Stomach (tissue), 9 donors: Measurements from ENCODE around the gene SPSB3. TPM values are rescaled to one million over a fixed set of nuclear protein-coding genes. Genes with fewer than 3 reads are reported as not detected.

Experiments used
- DNase-seq, 2 donors: peaks; one replicate each; pipeline versions ENCODE4 v3.0.0 to v3.0.0-alpha.2; 2013 to 2019
- H3K27ac ChIP-seq, 5 donors: fragments of 200-600 bp in 4 of 5; sonication (generic) in 4 of 5; one replicate each; pipeline ENCODE4 v1.5.1; 2013 to 2019; ENCODE audit warnings: mild to moderate bottlenecking in 1 of 5, moderate library complexity in 1 of 5
- H3K27me3 ChIP-seq, 3 donors: fragments of 200-600 bp; sonication (generic); one replicate each; pipeline ENCODE4 v1.5.1; 2017 to 2019; ENCODE audit warnings: mixed run types in 1 of 3
- H3K36me3 ChIP-seq, 4 donors: fragments of 200-600 bp; sonication (generic); 1 replicate in 3 of 4; 2 replicates in 1 of 4; pipeline ENCODE4 v1.5.1; 2016 to 2019
- H3K4me1 ChIP-seq, 4 donors: fragments of 200-600 bp; sonication (generic); one replicate each; pipeline ENCODE4 v1.5.1; 2016 to 2019
- H3K4me3 ChIP-seq, 4 donors: fragments of 200-600 bp; sonication (generic) in 3 of 4; one replicate each; pipeline ENCODE4 v1.5.1; 2016 to 2019; ENCODE audit warnings: mild to moderate bottlenecking in 1 of 4
- H3K9me3 ChIP-seq, 4 donors: fragments of 200-600 bp; sonication (generic); one replicate each; pipeline ENCODE4 v1.5.1; 2016 to 2019
- EP300 ChIP-seq: sonication (generic); formaldehyde crosslinking; IDR thresholded peaks from one replicate; pipeline ENCODE4 v1.6.1; 2017; ENCODE audit warnings: antibody characterized with exemption
- POLR2A ChIP-seq, 4 donors: fragments of 450-650 bp; IDR thresholded peaks; one replicate each; pipeline ENCODE4 v1.6.1; 2016; ENCODE audit warnings: antibody characterized with exemption in 4 of 4, control low read depth in 2 of 4, mild to moderate bottlenecking in 1 of 4, moderate library complexity in 1 of 4
- POLR2AphosphoS5 ChIP-seq, 3 donors: sonication (generic); formaldehyde crosslinking; IDR thresholded peaks; one replicate each; pipeline ENCODE4 v1.6.1; 2016; ENCODE audit warnings: antibody characterized with exemption in 3 of 3
- WGBS, 5 donors: extraction: QIAGEN DNeasy Blood & Tissue Kit in 3 of 5; methylation state at CpG; one replicate each; pipeline versions ENCODE4 v1.1.5 to v1.1.7; 2013 to 2018; 5-methylcytosine and 5-hydroxymethylcytosine counted together
- intact Hi-C: fragments of 100-400 bp; cut with DNase I; formaldehyde crosslinking; loops from one replicate; pipeline ENCODE4 v1.15.1; 2023; ENCODE audit warnings: low total_unique reads
- polyA plus RNA-seq, 3 donors: library from polyadenylated mRNA; stranded (reverse); fragments of 200-250 nt; gene quantifications; one replicate each; pipeline ENCODE4 v1.2.3, GENCODE V29; 2013
- total RNA-seq, 5 donors: library from RNA; depleted of rRNA; stranded (reverse); fragments of >200 nt; gene quantifications; one replicate each; pipeline versions ENCODE4 v1.1.0 to v1.2.3, GENCODE V29; 2014 to 2016
- TF ChIP-seq, protein P1 (sequence below), 7 experiments: fragments of 450-650 bp in 4 of 7; fragments of 200-600 bp in 3 of 7; sonication (generic) in 3 of 7; IDR thresholded peaks; one replicate each; pipeline ENCODE4 v1.5.1; 2016 to 2019; ENCODE audit warnings: antibody characterized with exemption in 7 of 7, control low read depth in 2 of 7, mild to moderate bottlenecking in 1 of 7
- donor health status: healthy with polysubstance abuse.
- donor health status: Bipolar disorder and iron deficiency.
- donor health status: healthy.

Gene SPSB3
- total and polyA plus RNA-seq, 8 donors = 22.2 to 186 (median 73.8) TPM

DNA sequence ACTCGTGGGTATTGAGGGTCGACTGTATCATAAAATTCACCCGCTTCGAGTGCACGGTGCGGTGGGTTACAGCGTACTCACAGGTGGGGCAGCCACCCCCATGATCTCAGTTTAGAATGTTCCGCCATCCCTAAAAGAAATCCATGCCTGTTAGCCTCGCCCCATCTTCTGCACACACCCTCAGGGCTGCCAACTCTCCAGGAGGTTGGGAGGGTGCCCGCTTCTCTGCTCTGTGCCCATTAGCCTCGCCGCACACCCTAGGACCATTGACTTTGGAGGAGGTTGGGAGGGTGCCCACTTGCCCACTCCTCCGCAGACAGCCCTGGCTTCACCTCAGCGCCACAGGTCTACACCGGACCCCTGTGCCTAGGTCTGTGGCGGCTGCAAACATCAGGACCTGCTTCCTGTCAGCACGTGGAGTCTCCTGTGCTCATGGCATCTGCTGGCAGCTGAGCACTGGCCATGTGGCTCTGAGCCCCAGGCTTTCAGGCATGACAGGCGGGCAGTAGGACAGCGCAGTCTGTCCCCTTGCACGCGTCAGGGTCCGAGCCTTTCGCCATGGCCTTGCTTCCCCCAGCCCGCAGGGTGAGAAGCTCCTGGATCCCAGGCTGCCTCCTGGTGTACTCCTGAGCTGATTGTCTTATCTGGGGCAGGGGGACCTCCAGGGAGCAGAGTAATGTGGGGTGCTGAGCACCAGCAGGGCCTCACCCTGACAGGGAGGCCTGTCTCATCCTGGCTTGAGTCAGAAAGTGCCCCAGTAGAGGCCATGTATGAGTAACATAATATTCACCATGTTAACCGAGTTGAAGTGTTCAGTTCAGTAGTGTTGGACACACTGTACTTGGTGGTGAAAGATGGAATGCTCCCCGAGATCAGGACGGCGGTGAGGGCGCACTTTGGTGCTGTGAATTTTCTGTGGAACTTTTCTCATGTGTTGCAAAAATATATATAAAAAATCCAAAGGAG lies 32.9 kb downstream of the SPSB3 start:
- H3K4me1 ChIP-seq = no peaks in the 10 kb centered on the region
- H3K27ac ChIP-seq = no peak overlapping the region
- TF ChIP-seq EP300 (no peak), POLR2AphosphoS5 (IDR thresholded peaks at IDR 0.05) (no peak), POLR2A (IDR thresholded peaks at IDR 0.05) (no peak)
- TF ChIP-seq, protein P1, sequence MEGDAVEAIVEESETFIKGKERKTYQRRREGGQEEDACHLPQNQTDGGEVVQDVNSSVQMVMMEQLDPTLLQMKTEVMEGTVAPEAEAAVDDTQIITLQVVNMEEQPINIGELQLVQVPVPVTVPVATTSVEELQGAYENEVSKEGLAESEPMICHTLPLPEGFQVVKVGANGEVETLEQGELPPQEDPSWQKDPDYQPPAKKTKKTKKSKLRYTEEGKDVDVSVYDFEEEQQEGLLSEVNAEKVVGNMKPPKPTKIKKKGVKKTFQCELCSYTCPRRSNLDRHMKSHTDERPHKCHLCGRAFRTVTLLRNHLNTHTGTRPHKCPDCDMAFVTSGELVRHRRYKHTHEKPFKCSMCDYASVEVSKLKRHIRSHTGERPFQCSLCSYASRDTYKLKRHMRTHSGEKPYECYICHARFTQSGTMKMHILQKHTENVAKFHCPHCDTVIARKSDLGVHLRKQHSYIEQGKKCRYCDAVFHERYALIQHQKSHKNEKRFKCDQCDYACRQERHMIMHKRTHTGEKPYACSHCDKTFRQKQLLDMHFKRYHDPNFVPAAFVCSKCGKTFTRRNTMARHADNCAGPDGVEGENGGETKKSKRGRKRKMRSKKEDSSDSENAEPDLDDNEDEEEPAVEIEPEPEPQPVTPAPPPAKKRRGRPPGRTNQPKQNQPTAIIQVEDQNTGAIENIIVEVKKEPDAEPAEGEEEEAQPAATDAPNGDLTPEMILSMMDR (IDR thresholded peaks at IDR 0.05) = no peak
- peaks cover 46 to 99% (median 98%) of the 10 kb centered on the region in 4 donors for H3K36me3 ChIP-seq
- no peaks in the 10 kb centered on the region for H3K27me3 ChIP-seq
- WGBS, 5 donors = 95 to 97% (median 96%) methylated on average over 25 to 29 of the region's 29 CpGs
- no peak overlapping the region for H3K4me3 ChIP-seq
- H3K9me3 ChIP-seq = no peaks in the 10 kb centered on the region
- DNase-seq = no peak
- intact Hi-C loops = no loop called here

- peaks cover 58 to 100% (median 100%) of the 10 kb centered on the region in 4 donors for H3K36me3 ChIP-seq
- 89 to 95% (median 91%) methylated on average over 3 to 11 of the region's 11 CpGs for WGBS, 5 donors
- TF ChIP-seq EP300 (no peak), POLR2AphosphoS5 (IDR thresholded peaks at IDR 0.05) (no peak), POLR2A (IDR thresholded peaks at IDR 0.05) (no peak)
- TF ChIP-seq, protein P1 (IDR thresholded peaks at IDR 0.05) = no peak
Observed at GRCh38 chr16:1747934-1748333, 34.4 kb downstream of the SPSB3 start.

DNA sequence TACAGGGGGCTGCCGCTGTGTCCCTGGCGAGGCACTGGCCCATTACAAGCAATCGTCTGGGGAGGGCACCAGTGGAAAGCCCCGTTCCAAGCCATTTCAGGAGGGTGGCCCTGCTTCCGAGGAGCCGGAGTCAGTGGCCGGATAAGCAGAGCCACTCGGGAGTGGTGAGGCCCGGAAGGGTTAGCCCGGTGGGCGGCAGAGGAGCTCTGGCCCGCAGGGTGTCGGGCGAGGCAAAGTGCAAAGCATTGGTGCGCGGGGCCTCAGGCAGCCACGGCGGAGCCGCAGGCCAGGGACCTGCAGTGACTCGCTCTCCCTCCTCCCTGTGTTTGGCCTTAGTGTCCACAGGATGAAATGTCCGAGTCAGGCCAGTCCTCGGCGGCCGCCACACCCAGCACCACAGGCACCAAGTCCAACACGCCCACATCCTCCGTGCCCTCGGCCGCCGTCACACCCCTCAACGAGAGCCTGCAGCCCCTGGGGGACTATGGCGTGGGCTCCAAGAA lies 35.6 kb downstream of the SPSB3 start:
- H3K9me3 ChIP-seq = no peaks in the 10 kb centered on the region
- H3K4me1 ChIP-seq = no peaks in the 10 kb centered on the region
- no peak for DNase-seq
- no peak overlapping the region for H3K4me3 ChIP-seq
- H3K36me3 ChIP-seq = peaks cover 57 to 99% (median 95%) of the 10 kb centered on the region in 4 donors
- intact Hi-C loops = no loop called here
- no peaks in the 10 kb centered on the region for H3K27me3 ChIP-seq
- WGBS, 5 donors = 89 to 93% (median 92%) methylated on average over 15 to 31 of the region's 31 CpGs
- no peak overlapping the region for H3K27ac ChIP-seq
- TF ChIP-seq POLR2A (IDR thresholded peaks at IDR 0.05) = no peak
- TF ChIP-seq EP300 = no peak
- no peak for TF ChIP-seq POLR2AphosphoS5 (IDR thresholded peaks at IDR 0.05)
- TF ChIP-seq, protein P1 (IDR thresholded peaks at IDR 0.05) = no peak

More at GRCh38 chr16:1747934-1748333, 34.4 kb downstream of the SPSB3 start:
- no peaks in the 10 kb centered on the region for H3K9me3 ChIP-seq
- H3K27ac ChIP-seq = no peak overlapping the region
- H3K4me1 ChIP-seq = no peaks in the 10 kb centered on the region
- H3K27me3 ChIP-seq = no peaks in the 10 kb centered on the region
- intact Hi-C loops = no loop called here
- DNase-seq = no peak
- H3K4me3 ChIP-seq = no peak overlapping the region

DNA sequence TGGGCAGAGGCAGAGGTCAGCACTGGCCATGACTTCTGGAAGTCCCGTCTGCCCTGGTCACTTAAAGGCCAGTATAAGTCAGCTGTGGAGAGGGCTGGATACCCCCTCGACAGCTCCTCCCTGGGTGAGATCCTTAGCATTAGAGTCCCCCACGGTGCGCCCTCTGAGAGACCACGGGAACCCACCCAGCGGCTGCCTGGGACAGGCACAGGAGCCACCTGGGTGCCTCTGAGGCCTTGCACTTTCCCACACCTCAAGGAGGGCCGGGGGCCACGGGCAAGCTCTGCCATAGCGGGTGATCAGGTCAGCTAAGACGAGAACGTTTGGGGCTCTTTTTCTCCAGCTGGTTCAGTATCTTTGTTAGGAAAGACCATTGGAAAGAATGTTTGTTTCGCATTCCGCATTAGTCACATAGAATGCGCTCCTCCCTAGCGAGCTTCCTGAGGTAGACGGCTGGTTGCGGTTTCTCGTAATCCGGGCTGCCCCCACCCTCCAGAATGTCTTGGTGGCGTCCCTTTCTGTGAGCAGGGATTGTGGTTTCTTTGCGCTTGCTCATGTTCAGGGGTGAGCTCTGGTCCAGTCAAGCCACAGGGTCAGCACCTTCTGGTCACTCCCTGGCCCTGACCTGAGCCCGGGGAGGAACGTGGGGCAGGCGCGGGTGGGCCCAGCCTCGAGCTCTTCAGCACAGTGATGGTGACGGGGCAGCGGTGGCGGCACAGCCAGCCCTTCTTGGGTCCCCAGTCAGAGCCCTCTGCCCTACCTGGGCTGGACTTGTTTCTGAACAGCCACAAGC lies 36.3 kb downstream of the SPSB3 start:
- TF ChIP-seq, protein P1 (IDR thresholded peaks at IDR 0.05) = no peak
- TF ChIP-seq EP300 = no peak
- no peak for TF ChIP-seq POLR2AphosphoS5 (IDR thresholded peaks at IDR 0.05)
- TF ChIP-seq POLR2A (IDR thresholded peaks at IDR 0.05) = no peak
- intact Hi-C loops = no loop called here
- 92 to 95% (median 94%) methylated on average over 20 to 29 of the region's 29 CpGs for WGBS, 5 donors
- Histone ChIP-seq H3K4me1 (no peaks in the 10 kb centered on the region), H3K27ac (no peak overlapping the region), H3K9me3 (no peaks in the 10 kb centered on the region), H3K4me3 (no peak overlapping the region), H3K36me3 (peaks cover 52 to 99% (median 95%) of the 10 kb centered on the region in 4 donors), H3K27me3 (no peaks in the 10 kb centered on the region)
- DNase-seq = no peak
